Neural cell (in vitro differentiated cells): Measurements from ENCODE around the gene MRPL14. TPM values are rescaled to one million over a fixed set of nuclear protein-coding genes. Genes with fewer than 3 reads are reported as not detected.

Source experiments
- H2AFZ ChIP-seq: fragments of 200-600, 300-800 bp; sonication (generic), shearing (Covaris generic); 2 replicates; pipeline ENCODE4 v1.6.0; 2014; ENCODE audit warnings: low read depth, mild to moderate bottlenecking, antibody characterized with exemption, low read length, moderate library complexity
- H3F3A ChIP-seq: fragments of 200-600 bp; shearing (Covaris generic); 2 replicates; pipeline ENCODE4 v1.6.1; 2016; ENCODE audit warnings: mild to moderate bottlenecking, moderate library complexity, mixed read lengths, antibody characterized with exemption, low read length; ENCODE audit not compliant: insufficient read depth, poor library complexity, severe bottlenecking
- H3K27ac ChIP-seq: fragments of 200-600, 300-800 bp; sonication (generic), shearing (Covaris generic); 2 replicates; pipeline ENCODE4 v1.5.1; 2014; ENCODE audit warnings: mild to moderate bottlenecking, low read length, moderate library complexity
- H3K27me3 ChIP-seq: fragments of 300-800, 200-600 bp; sonication (generic), shearing (Covaris generic); 2 replicates; pipeline ENCODE4 v1.6.0; 2014; ENCODE audit warnings: mild to moderate bottlenecking, low read depth, low read length, moderate library complexity; ENCODE audit not compliant: insufficient read depth
- H3K36me3 ChIP-seq: fragments of 300-800, 200-600 bp; sonication (generic), shearing (Covaris generic); 2 replicates; pipeline ENCODE4 v1.5.1; 2014; ENCODE audit warnings: mild to moderate bottlenecking, antibody characterized with exemption, low read length, moderate library complexity; ENCODE audit not compliant: insufficient read depth
- H3K4me2 ChIP-seq: fragments of 300-800, 200-600 bp; sonication (generic), shearing (Covaris generic); 2 replicates; pipeline ENCODE4 v1.6.0; 2014; ENCODE audit warnings: mild to moderate bottlenecking, low read length
- H3K4me3 ChIP-seq: fragments of 300-800, 200-600 bp; sonication (generic), shearing (Covaris generic); 2 replicates; pipeline ENCODE4 v1.5.1; 2014; ENCODE audit warnings: mild to moderate bottlenecking, low read length, moderate library complexity
- H3K79me2 ChIP-seq: fragments of 200-600 bp; shearing (Covaris generic); replicated peaks from 2 replicates; pipeline ENCODE4 v1.6.0; 2014; ENCODE audit warnings: mild to moderate bottlenecking, low read length, moderate library complexity; ENCODE audit not compliant: insufficient read depth
- H3K9ac ChIP-seq: fragments of 300-800, 200-600 bp; sonication (generic), shearing (Covaris generic); 2 replicates; pipeline ENCODE4 v1.6.1; 2016; ENCODE audit warnings: mild to moderate bottlenecking, low read length, mixed read lengths
- H3K9me2 ChIP-seq: fragments of 200-600 bp; shearing (Covaris generic); 2 replicates; pipeline ENCODE4 v1.6.1; 2016; ENCODE audit warnings: mild to moderate bottlenecking, low read length, mixed read lengths; ENCODE audit not compliant: insufficient read depth
- H3K9me3 ChIP-seq: fragments of 200-600, 300-800 bp; sonication (generic), shearing (Covaris generic); 2 replicates; pipeline ENCODE4 v1.6.1; 2016; ENCODE audit warnings: mild to moderate bottlenecking, mixed run types, low read length, moderate library complexity, mixed read lengths
- H4K20me1 ChIP-seq: fragments of 200-600 bp; shearing (Covaris generic); 2 replicates; pipeline ENCODE4 v1.6.1; 2016; ENCODE audit warnings: mild to moderate bottlenecking, mixed run types; ENCODE audit not compliant: insufficient read depth
- EP300 ChIP-seq: fragments of 450-650 bp; conservative IDR thresholded peaks from 2 replicates; pipeline ENCODE4 v1.6.1; 2014; ENCODE audit warnings: antibody characterized with exemption, mild to moderate bottlenecking, moderate library complexity; ENCODE audit not compliant: poor library complexity, severe bottlenecking
- EZH2 ChIP-seq: fragments of 200-600, 300-800 bp; shearing (Covaris generic), sonication (generic); IDR thresholded peaks from 2 replicates; pipeline ENCODE4 v1.6.1; 2014; ENCODE audit warnings: antibody characterized with exemption, low read length, borderline replicate concordance, mild to moderate bottlenecking; ENCODE audit not compliant: insufficient read depth, poor library complexity, severe bottlenecking
- MXI1 ChIP-seq: fragments of 450-650 bp; conservative IDR thresholded peaks from 2 replicates; pipeline ENCODE4 v1.6.1; 2014; ENCODE audit warnings: antibody characterized with exemption, mild to moderate bottlenecking; ENCODE audit not compliant: poor library complexity, severe bottlenecking
- RAD21 ChIP-seq: fragments of 450-650 bp; conservative IDR thresholded peaks from 2 replicates; pipeline ENCODE4 v1.6.1; 2014; ENCODE audit warnings: antibody characterized with exemption, mild to moderate bottlenecking, moderate library complexity
- REST ChIP-seq: IDR thresholded peaks from 2 replicates; pipeline ENCODE4 v1.6.1; 2012; ENCODE audit warnings: borderline replicate concordance
- SMC3 ChIP-seq: fragments of 450-650 bp; conservative IDR thresholded peaks from 2 replicates; pipeline ENCODE4 v1.6.1; 2014; ENCODE audit warnings: antibody characterized with exemption, mild to moderate bottlenecking, moderate library complexity; ENCODE audit not compliant: poor library complexity
- TAF1 ChIP-seq: IDR thresholded peaks from 2 replicates; pipeline ENCODE4 v1.6.1; 2012; ENCODE audit warnings: low read depth
- polyA plus RNA-seq: library from polyadenylated mRNA; depleted of rRNA; stranded (reverse); fragments of >200 nt; gene quantifications from 2 replicates; pipeline ENCODE4 v1.2.3, GENCODE V29; 2014
- TF ChIP-seq, protein P1 (sequence below): fragments of 450-650 bp; IDR thresholded peaks from 2 replicates; pipeline ENCODE4 v1.5.1; 2014; ENCODE audit warnings: antibody characterized with exemption, mild to moderate bottlenecking, moderate library complexity; ENCODE audit not compliant: poor library complexity, severe bottlenecking

The MRPL14 gene
- polyA plus RNA-seq, 1 donor from 2014 or later = 66.4 TPM

DNA sequence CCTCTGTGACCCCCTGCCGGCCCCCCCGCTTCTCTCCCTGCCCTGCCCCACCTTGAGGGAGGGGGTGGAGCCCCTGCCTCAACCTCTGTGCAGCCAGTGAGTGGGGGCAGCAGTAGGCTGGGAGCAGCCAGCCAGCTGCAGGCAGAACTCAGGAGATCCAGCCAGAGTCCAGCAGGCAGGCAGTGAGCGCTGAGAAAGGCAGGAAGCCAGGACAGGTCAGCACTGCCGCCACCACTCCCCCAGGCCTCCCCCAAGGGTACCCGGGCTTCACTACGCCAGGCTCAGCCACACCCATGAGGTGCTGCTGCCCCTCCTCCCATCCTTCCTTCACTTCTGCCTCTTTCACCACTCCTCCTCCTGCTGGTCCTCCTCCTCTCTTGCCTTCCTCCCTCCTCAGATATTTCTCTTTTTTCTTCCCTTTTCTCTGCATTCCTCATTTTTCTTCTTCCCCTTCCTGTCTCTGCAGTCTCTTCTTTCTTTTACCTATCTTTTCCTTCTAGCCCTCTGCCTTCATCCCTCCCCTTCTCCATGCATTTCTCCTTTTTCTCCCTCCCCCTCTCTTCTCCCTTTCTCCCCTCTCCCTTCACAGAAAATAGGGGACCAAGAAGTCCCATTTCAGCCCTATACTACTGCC lies 11.6 kb upstream of the MRPL14 start:
- no peaks in the 10 kb centered on the region for H3K9me3 ChIP-seq
- H3K79me2 ChIP-seq = no peaks in the 10 kb centered on the region
- TF ChIP-seq EZH2 (no peak), RAD21 (no peak), TAF1 (no peak), SMC3 (no peak), EP300 (no peak), REST (no peak)
- H2AFZ ChIP-seq = no peak overlapping the region
- H3K36me3 ChIP-seq = no peaks in the 10 kb centered on the region
- H3K9me2 ChIP-seq = no peaks in the 10 kb centered on the region
- no peak overlapping the region for H3K9ac ChIP-seq
- H3K4me2 ChIP-seq = no peak overlapping the region
- no peak overlapping the region for H3K4me3 ChIP-seq
- no peaks in the 10 kb centered on the region for H3K27me3 ChIP-seq
- H3F3A ChIP-seq = no peaks in the 10 kb centered on the region
- H4K20me1 ChIP-seq = no peaks in the 10 kb centered on the region
- no peak overlapping the region for H3K27ac ChIP-seq

GRCh38 chr6:44135875-44136274 lies 8.6 kb upstream of the MRPL14 start:
- H3K4me2 ChIP-seq = no peak overlapping the region
- H4K20me1 ChIP-seq = no peaks in the 10 kb centered on the region
- no peaks in the 10 kb centered on the region for H3K9me3 ChIP-seq
- H3F3A ChIP-seq = no peaks in the 10 kb centered on the region
- no peak overlapping the region for H3K4me3 ChIP-seq
- H3K27ac ChIP-seq = no peak overlapping the region
- H3K9ac ChIP-seq = no peak overlapping the region
- no peaks in the 10 kb centered on the region for H3K36me3 ChIP-seq
- no peaks in the 10 kb centered on the region for H3K9me2 ChIP-seq
- no peak overlapping the region for H2AFZ ChIP-seq
- no peaks in the 10 kb centered on the region for H3K27me3 ChIP-seq
- no peaks in the 10 kb centered on the region for H3K79me2 ChIP-seq
- TF ChIP-seq, protein P1, sequence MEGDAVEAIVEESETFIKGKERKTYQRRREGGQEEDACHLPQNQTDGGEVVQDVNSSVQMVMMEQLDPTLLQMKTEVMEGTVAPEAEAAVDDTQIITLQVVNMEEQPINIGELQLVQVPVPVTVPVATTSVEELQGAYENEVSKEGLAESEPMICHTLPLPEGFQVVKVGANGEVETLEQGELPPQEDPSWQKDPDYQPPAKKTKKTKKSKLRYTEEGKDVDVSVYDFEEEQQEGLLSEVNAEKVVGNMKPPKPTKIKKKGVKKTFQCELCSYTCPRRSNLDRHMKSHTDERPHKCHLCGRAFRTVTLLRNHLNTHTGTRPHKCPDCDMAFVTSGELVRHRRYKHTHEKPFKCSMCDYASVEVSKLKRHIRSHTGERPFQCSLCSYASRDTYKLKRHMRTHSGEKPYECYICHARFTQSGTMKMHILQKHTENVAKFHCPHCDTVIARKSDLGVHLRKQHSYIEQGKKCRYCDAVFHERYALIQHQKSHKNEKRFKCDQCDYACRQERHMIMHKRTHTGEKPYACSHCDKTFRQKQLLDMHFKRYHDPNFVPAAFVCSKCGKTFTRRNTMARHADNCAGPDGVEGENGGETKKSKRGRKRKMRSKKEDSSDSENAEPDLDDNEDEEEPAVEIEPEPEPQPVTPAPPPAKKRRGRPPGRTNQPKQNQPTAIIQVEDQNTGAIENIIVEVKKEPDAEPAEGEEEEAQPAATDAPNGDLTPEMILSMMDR = no peak
- no peak for TF ChIP-seq MXI1
